ENCODE measurements around the gene COG7. TPM values are rescaled to one million over a fixed set of nuclear protein-coding genes. Genes with fewer than 3 reads are reported as not detected.

The COG7 gene
- total and polyA plus RNA-seq, 2 donors: 9.0 to 28.0 TPM

DNA sequence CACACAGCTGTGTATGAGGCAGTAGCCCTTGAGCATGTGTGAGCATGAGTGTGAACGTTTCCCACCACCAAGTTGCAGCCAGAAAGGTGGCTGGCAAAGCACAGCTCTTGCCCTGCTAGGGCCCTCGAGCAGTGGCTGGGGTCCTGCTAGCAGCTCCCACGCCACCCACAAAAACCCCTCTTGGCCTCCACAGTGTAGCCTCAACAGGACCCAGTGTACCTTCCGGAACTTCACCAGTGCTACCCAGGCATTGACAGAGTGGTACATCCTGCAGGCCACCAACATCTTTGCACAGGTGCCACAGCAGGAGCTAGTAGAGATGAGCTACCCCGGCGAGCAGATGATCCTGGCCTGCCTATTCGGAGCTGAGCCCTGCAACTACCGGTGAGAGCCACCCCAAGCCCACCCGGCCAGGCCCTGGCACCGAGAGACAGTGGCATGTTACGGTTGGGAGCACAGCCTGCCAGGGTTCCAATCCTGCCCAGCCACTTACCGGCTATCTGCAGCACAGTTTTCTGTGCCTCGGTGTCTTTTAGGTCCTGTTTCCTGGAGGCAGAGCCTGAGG lies 97.8 kb downstream of the COG7 start:
- no peaks in the 10 kb centered on the region for H3K36me3 ChIP-seq (ENCODE audit: control insufficient read depth in 2 of 2, insufficient read depth in 2 of 2, low read length in 1 of 2)
- DNase-seq (ENCODE audit: low read depth in 6 of 9, low spot score in 9 of 9): no peak
- WGBS: 92% methylated on average over 13 of the region's 13 CpGs
- no peak overlapping the region for H3K4me3 ChIP-seq (ENCODE audit: low read length in 2 of 2)
- no peaks in the 10 kb centered on the region for H3K4me1 ChIP-seq (ENCODE audit: control insufficient read depth in 2 of 2, insufficient read depth in 2 of 2, low read length in 2 of 2)
- H3K27me3 ChIP-seq (ENCODE audit: control insufficient read depth in 2 of 2, insufficient read depth in 1 of 2, low read length in 1 of 2): no peaks in the 10 kb centered on the region
- H3K9me3 ChIP-seq (ENCODE audit: control insufficient read depth in 2 of 2, insufficient read depth in 1 of 2, low read length in 1 of 2): no peaks in the 10 kb centered on the region
- H3K27ac ChIP-seq (ENCODE audit: low read depth in 1 of 2, low read length in 1 of 2): no peak overlapping the region

DNA sequence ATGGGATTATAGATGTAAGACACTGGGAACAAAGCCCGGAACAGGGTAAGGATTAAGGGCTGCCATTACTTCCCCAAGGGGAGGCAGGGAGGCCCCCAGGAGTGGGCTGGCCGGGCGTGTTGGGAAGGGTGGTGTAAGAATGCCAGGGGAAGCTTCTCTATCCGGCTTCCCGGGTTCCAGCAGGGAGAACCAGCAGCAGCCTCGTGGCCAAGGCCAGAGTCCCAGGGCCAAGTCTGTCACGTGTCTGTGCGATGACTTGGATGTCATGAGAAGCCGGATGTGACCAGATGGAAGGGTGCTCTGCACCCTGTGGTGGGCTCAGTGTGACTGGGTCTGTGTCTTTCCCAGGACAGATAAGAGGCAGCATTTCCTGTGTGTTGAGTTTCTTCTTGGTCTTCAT lies 98.7 kb downstream of the COG7 start:
- 94% methylated on average over 9 of the region's 9 CpGs for WGBS
- H3K9me3 ChIP-seq (ENCODE audit: control insufficient read depth in 2 of 2, insufficient read depth in 1 of 2, low read length in 1 of 2): no peaks in the 10 kb centered on the region
- H3K36me3 ChIP-seq (ENCODE audit: control insufficient read depth in 2 of 2, insufficient read depth in 2 of 2, low read length in 1 of 2): no peaks in the 10 kb centered on the region
- no peaks in the 10 kb centered on the region for H3K27me3 ChIP-seq (ENCODE audit: control insufficient read depth in 2 of 2, insufficient read depth in 1 of 2, low read length in 1 of 2)
- no peak overlapping the region for H3K4me3 ChIP-seq (ENCODE audit: low read length in 2 of 2)
- no peak for DNase-seq (ENCODE audit: low read depth in 6 of 9, low spot score in 9 of 9)
- no peaks in the 10 kb centered on the region for H3K4me1 ChIP-seq (ENCODE audit: control insufficient read depth in 2 of 2, insufficient read depth in 2 of 2, low read length in 2 of 2)
- no peak overlapping the region for H3K27ac ChIP-seq (ENCODE audit: low read depth in 1 of 2, low read length in 1 of 2)

DNA sequence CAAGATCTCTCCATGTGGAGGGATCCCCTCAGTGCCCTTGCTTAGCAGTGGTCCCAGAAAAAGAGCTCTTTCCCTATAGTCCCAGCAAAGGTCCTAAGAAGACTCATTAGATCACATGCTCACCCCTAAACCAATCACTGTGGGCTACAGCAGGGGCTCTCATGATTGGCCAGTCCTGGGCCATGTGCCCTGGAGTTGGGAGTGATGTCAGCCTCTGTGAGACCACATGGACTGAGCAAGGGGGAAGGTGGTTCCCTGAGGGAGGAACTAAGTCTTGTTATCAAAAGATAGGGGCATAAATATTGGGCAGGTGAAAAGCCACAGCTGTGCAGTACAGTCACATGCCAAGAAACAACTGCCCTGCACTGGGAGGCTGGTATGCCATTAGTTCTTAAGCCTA lies 99.5 kb downstream of the COG7 start:
- H3K9me3 ChIP-seq (ENCODE audit: control insufficient read depth in 2 of 2, insufficient read depth in 1 of 2, low read length in 1 of 2): no peaks in the 10 kb centered on the region
- DNase-seq (ENCODE audit: low read depth in 6 of 9, low spot score in 9 of 9): no peak

DNA sequence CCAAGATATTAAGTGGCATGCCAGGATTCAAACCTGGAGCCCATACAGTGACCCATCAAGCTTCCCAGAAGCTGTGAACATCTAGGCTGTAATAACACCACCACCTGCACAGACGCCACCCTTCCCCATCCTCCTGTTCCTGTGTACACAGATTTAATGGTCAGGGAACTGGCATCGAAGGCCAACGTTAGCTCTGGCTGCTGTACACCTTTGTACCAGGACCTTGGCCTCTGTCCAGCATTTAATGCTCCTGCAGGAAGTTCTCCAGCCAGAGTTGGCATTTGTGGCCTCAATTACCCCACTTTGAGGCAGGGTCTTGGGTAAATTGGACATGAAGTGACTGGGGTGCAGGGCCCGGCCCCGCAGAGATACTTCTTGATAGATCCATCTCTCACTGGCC lies 101.6 kb downstream of the COG7 start:
- Histone ChIP-seq H3K9me3 (ENCODE audit: control insufficient read depth in 2 of 2, insufficient read depth in 1 of 2, low read length in 1 of 2) (no peaks in the 10 kb centered on the region), H3K4me3 (ENCODE audit: low read length in 2 of 2) (no peak overlapping the region), H3K36me3 (ENCODE audit: control insufficient read depth in 2 of 2, insufficient read depth in 2 of 2, low read length in 1 of 2) (no peaks in the 10 kb centered on the region), H3K27ac (ENCODE audit: low read depth in 1 of 2, low read length in 1 of 2) (no peak overlapping the region), H3K4me1 (ENCODE audit: control insufficient read depth in 2 of 2, insufficient read depth in 2 of 2, low read length in 2 of 2) (no peaks in the 10 kb centered on the region), H3K27me3 (ENCODE audit: control insufficient read depth in 2 of 2, insufficient read depth in 1 of 2, low read length in 1 of 2) (no peaks in the 10 kb centered on the region)
- WGBS: 86% methylated on average over 5 of the region's 5 CpGs
- no peak for DNase-seq (ENCODE audit: low read depth in 6 of 9, low spot score in 9 of 9)

More for the DNA sequence above, 99.5 kb downstream of the COG7 start:
- Histone ChIP-seq H3K36me3 (ENCODE audit: control insufficient read depth in 2 of 2, insufficient read depth in 2 of 2, low read length in 1 of 2) (no peaks in the 10 kb centered on the region), H3K4me3 (ENCODE audit: low read length in 2 of 2) (no peak overlapping the region), H3K27me3 (ENCODE audit: control insufficient read depth in 2 of 2, insufficient read depth in 1 of 2, low read length in 1 of 2) (no peaks in the 10 kb centered on the region), H3K27ac (ENCODE audit: low read depth in 1 of 2, low read length in 1 of 2) (no peak overlapping the region), H3K4me1 (ENCODE audit: control insufficient read depth in 2 of 2, insufficient read depth in 2 of 2, low read length in 2 of 2) (no peaks in the 10 kb centered on the region)

DNA sequence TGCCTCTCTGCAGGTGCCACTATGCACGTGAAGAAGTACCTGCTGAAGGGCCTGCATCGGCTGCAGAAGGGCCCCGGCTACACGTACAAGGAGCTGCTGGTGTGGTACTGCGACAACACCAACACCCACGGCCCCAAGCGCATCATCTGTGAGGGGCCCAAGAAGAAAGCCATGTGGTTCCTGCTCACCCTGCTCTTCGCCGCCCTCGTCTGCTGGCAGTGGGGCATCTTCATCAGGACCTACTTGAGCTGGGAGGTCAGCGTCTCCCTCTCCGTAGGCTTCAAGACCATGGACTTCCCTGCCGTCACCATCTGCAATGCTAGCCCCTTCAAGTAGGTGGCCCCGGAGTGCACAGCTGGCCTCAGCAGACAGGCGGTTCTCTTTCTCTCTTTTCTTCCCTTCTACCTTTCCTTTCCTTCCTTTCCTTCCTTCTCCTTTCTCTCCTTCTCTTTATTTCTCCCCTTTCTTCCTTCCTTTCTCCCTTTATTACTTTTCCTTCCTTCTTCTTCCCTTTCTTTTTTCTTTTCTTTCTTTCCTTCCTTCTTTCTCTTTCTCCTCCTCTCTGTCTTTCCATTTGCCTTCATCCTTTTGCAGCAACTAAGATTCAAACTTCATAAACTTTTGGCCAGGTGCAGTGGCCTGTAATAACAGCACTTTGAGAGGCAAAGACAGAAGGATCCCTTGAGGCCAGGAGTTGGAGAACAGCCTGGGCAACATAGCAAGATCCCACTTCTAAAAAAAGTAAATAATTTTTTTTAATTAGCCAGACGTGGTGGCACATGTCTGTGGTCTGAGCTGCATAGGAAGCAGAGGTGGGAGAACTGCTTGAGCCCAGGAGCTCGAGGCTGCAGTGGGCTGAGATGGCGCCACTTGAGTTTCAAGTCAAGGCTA lies 104.2 kb downstream of the COG7 start:
- DNase-seq (ENCODE audit: low read depth in 6 of 9, low spot score in 9 of 9): no peak
- Histone ChIP-seq H3K27me3 (ENCODE audit: control insufficient read depth in 2 of 2, insufficient read depth in 1 of 2, low read length in 1 of 2) (no peaks in the 10 kb centered on the region), H3K9me3 (ENCODE audit: control insufficient read depth in 2 of 2, insufficient read depth in 1 of 2, low read length in 1 of 2) (no peaks in the 10 kb centered on the region), H3K4me1 (ENCODE audit: control insufficient read depth in 2 of 2, insufficient read depth in 2 of 2, low read length in 2 of 2) (no peaks in the 10 kb centered on the region), H3K36me3 (ENCODE audit: control insufficient read depth in 2 of 2, insufficient read depth in 2 of 2, low read length in 1 of 2) (no peaks in the 10 kb centered on the region), H3K27ac (ENCODE audit: low read depth in 1 of 2, low read length in 1 of 2) (no peak overlapping the region), H3K4me3 (ENCODE audit: low read length in 2 of 2) (no peak overlapping the region)
- 62% methylated on average over 18 of the region's 18 CpGs for WGBS

DNA sequence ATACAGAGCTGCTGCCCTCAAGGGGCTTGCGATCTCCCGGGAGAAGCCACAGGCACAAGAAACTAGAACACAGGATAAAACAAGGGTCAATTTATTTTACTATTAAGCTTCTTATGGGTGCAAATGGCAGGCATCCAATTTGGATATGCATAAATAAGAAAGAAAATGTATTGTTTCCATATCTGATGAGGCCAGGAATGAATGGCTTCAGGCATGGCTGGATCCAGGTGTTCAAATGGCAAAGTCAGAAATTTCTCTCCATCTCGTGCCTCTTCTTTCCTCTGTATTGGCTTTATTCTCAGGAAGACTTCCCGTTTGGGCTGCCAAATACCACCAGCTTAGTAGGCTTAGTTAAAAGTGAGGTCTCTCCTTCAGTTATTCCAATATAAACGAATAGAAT lies 107.8 kb downstream of the COG7 start:
- H3K4me3 ChIP-seq (ENCODE audit: low read length in 2 of 2): no peak overlapping the region
- no peaks in the 10 kb centered on the region for H3K36me3 ChIP-seq (ENCODE audit: control insufficient read depth in 2 of 2, insufficient read depth in 2 of 2, low read length in 1 of 2)
- H3K27me3 ChIP-seq (ENCODE audit: control insufficient read depth in 2 of 2, insufficient read depth in 1 of 2, low read length in 1 of 2): no peaks in the 10 kb centered on the region
- DNase-seq (ENCODE audit: low read depth in 6 of 9, low spot score in 9 of 9): no peak
- H3K9me3 ChIP-seq (ENCODE audit: control insufficient read depth in 2 of 2, insufficient read depth in 1 of 2, low read length in 1 of 2): no peaks in the 10 kb centered on the region
- WGBS: 89% methylated on average over 5 of the region's 5 CpGs
- H3K27ac ChIP-seq (ENCODE audit: low read depth in 1 of 2, low read length in 1 of 2): no peak overlapping the region
- H3K4me1 ChIP-seq (ENCODE audit: control insufficient read depth in 2 of 2, insufficient read depth in 2 of 2, low read length in 2 of 2): no peaks in the 10 kb centered on the region

DNA sequence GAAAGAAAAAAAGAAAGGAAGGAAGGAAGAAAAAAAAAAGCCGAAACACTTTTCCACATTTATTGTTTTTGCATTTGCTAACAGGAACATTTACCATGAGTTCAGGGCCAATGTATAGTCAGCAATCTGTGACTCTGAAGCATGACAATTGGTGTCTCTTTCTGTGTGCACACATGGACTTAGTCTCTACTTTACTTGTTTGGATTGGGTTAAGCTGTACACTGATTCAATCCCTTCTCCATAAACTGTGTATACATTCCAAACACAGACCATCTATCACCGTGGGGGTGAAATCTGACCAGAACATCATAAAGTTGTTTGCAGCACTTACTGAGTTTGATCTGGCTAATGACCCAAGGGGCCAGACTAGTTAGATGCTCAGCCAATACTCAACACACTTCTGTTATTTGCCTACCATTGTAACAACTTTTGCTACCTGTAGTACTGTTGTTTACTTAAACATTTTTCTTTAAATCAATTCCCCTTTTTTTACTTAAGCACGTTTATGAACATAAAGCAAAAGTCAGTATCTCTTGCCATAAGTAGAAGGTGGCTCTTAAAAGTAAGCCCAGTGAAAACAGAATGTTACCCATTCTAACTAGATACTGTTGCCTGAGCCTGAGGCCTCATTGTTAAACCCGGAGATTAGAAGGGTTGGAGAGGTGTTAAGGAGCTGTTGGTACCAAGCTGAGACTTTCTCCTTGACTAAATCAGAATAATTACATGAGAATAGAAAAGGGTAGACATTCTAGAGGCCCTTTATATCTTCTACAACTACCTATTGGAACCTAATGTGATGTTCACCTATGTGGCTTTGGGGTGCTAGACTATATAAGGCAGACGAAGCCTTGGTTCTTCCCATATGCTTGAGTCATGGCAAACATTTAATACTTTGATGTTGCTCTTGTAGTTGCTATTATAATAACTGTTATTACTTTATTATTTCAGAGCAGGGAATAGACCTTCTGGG lies 109.1 kb downstream of the COG7 start:
- H3K4me1 ChIP-seq (ENCODE audit: control insufficient read depth in 2 of 2, insufficient read depth in 2 of 2, low read length in 2 of 2): no peaks in the 10 kb centered on the region
- DNase-seq (ENCODE audit: low read depth in 6 of 9, low spot score in 9 of 9): no peak
- H3K9me3 ChIP-seq (ENCODE audit: control insufficient read depth in 2 of 2, insufficient read depth in 1 of 2, low read length in 1 of 2): no peaks in the 10 kb centered on the region
- no peaks in the 10 kb centered on the region for H3K36me3 ChIP-seq (ENCODE audit: control insufficient read depth in 2 of 2, insufficient read depth in 2 of 2, low read length in 1 of 2)
- WGBS: 69% methylated on average over 5 of the region's 5 CpGs
- H3K27me3 ChIP-seq (ENCODE audit: control insufficient read depth in 2 of 2, insufficient read depth in 1 of 2, low read length in 1 of 2): no peaks in the 10 kb centered on the region
- no peak overlapping the region for H3K27ac ChIP-seq (ENCODE audit: low read depth in 1 of 2, low read length in 1 of 2)
- H3K4me3 ChIP-seq (ENCODE audit: low read length in 2 of 2): no peak overlapping the region

DNA sequence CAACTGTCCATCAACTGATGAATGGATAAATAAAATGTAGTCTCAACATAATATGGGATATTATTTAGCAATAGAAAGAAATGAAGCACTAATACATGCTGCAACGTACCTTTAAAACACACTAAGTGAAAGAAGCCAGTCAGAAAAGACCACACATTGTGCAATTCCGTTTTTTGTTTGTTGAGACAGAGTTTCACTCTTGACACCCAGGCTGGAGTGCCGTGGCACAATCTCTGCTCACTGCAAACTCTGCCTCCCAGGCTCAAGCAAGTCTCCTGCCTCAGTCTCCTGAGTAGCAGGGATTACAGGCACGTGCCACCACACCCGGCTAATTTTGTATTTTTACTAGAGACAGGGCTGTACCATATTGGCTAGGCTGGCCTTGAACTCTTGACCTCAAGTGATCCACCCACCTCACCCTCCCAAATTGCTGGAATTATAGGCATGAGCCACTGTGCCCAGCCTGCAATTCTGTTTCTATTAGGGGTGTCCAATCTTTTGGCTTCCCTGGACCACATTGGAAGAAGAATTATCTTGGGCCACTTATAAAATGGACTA lies 110.8 kb downstream of the COG7 start:
- H3K27ac ChIP-seq (ENCODE audit: low read depth in 1 of 2, low read length in 1 of 2): no peak overlapping the region
- 93% methylated on average over 5 of the region's 5 CpGs for WGBS
- H3K4me3 ChIP-seq (ENCODE audit: low read length in 2 of 2): no peak overlapping the region
- H3K9me3 ChIP-seq (ENCODE audit: control insufficient read depth in 2 of 2, insufficient read depth in 1 of 2, low read length in 1 of 2): no peaks in the 10 kb centered on the region
- no peaks in the 10 kb centered on the region for H3K27me3 ChIP-seq (ENCODE audit: control insufficient read depth in 2 of 2, insufficient read depth in 1 of 2, low read length in 1 of 2)
- DNase-seq (ENCODE audit: low read depth in 6 of 9, low spot score in 9 of 9): no peak
- H3K4me1 ChIP-seq (ENCODE audit: control insufficient read depth in 2 of 2, insufficient read depth in 2 of 2, low read length in 2 of 2): no peaks in the 10 kb centered on the region
- no peaks in the 10 kb centered on the region for H3K36me3 ChIP-seq (ENCODE audit: control insufficient read depth in 2 of 2, insufficient read depth in 2 of 2, low read length in 1 of 2)
